Muscle layer of duodenum (tissue), 2 donors: ENCODE measurements around the gene CHIT1.

Source experiments
- H3K27ac ChIP-seq: one replicate; pipeline ENCODE4 v1.7.0; 2013; ENCODE audit warnings: mild to moderate bottlenecking, low read length
- H3K27me3 ChIP-seq: one replicate; pipeline ENCODE4 v1.7.0; 2013; ENCODE audit warnings: low read depth, mild to moderate bottlenecking, control low read depth, low read length
- H3K36me3 ChIP-seq, 2 donors: one replicate each; pipeline ENCODE4 v1.7.0; 2013; ENCODE audit warnings: low read length in 2 of 2, control low read depth in 1 of 2, mild to moderate bottlenecking in 1 of 2; ENCODE audit not compliant: insufficient read depth in 2 of 2, control insufficient read depth in 1 of 2
- H3K4me1 ChIP-seq, 2 donors: one replicate each; pipeline ENCODE4 v1.7.0; 2013; ENCODE audit warnings: low read length in 2 of 2, mild to moderate bottlenecking in 2 of 2, control low read depth in 1 of 2, moderate library complexity in 1 of 2; ENCODE audit not compliant: insufficient read depth in 2 of 2, control insufficient read depth in 1 of 2
- H3K4me3 ChIP-seq, 2 donors: one replicate each; pipeline ENCODE4 v1.7.0; 2013; ENCODE audit warnings: low read length in 2 of 2, low read depth in 1 of 2, mild to moderate bottlenecking in 1 of 2
- H3K9me3 ChIP-seq, 2 donors: one replicate each; pipeline ENCODE4 v1.7.0; 2013; ENCODE audit warnings: low read length in 2 of 2, control low read depth in 1 of 2, mild to moderate bottlenecking in 1 of 2; ENCODE audit not compliant: control insufficient read depth in 1 of 2
- donor health status: healthy.

Gene CHIT1

DNA sequence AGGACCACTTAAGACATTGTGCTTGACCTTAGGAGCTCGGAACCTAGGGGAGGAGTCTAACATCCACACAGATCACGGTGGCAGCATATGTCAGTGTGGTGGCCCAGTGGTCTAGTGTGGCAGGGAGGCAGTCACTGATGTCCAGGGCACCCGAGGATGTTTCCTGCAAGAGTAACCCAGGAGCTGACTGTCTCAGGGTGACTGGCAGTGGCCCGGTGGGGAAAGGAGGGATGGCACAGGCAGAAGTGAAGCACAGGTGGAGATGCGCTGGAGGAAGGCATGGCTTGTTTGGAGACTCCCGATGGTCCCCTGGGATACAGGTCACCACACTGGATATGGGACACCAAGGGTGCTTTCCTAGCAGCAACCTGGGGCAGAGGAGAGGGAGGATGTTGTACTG, 16.3 kb downstream of the CHIT1 start:
- H3K4me1 ChIP-seq = peaks cover 0 to 4% of the 10 kb centered on the region in 2 donors
- no peaks in the 10 kb centered on the region for H3K27me3 ChIP-seq
- no peaks in the 10 kb centered on the region for H3K36me3 ChIP-seq
- no peak overlapping the region for H3K27ac ChIP-seq
- H3K9me3 ChIP-seq = no peaks in the 10 kb centered on the region
- H3K4me3 ChIP-seq = no peak overlapping the region

- Histone ChIP-seq H3K27me3 (no peaks in the 10 kb centered on the region), H3K4me1 (peaks cover 0 to 4% of the 10 kb centered on the region in 2 donors), H3K36me3 (no peaks in the 10 kb centered on the region), H3K9me3 (no peaks in the 10 kb centered on the region), H3K4me3 (no peak overlapping the region), H3K27ac (no peak overlapping the region)
Measured at GRCh38 chr1:203211812-203212211, 17.7 kb downstream of the CHIT1 start.

DNA sequence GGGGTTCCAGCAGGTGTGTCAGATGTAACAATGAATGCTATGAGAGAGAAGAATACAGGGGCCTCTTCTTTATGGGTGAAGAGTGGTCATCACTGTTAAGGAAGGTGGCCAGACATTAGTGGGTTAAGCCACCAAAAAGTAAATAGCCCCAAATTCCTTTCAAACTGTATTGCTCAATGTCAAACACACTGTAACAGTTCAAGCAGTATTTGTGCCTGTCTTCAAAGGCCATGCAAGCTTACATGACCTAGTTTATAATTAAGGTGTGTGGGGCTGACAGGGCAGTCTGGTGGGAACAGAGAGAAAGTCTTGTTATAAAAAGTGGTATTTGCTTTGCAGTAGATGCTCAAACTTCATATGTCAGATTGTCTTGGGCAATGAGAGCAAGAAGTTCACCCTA, 18.5 kb downstream of the CHIT1 start:
- Histone ChIP-seq H3K4me1 (no peaks in the 10 kb centered on the region), H3K36me3 (no peaks in the 10 kb centered on the region), H3K9me3 (no peaks in the 10 kb centered on the region), H3K27me3 (no peaks in the 10 kb centered on the region), H3K4me3 (no peak overlapping the region), H3K27ac (no peak overlapping the region)

GRCh38 chr1:203210350-203210749, 19.1 kb downstream of the CHIT1 start:
- Histone ChIP-seq H3K27ac (no peak overlapping the region), H3K4me1 (no peaks in the 10 kb centered on the region), H3K4me3 (no peak overlapping the region), H3K27me3 (no peaks in the 10 kb centered on the region), H3K9me3 (no peaks in the 10 kb centered on the region), H3K36me3 (no peaks in the 10 kb centered on the region)

DNA sequence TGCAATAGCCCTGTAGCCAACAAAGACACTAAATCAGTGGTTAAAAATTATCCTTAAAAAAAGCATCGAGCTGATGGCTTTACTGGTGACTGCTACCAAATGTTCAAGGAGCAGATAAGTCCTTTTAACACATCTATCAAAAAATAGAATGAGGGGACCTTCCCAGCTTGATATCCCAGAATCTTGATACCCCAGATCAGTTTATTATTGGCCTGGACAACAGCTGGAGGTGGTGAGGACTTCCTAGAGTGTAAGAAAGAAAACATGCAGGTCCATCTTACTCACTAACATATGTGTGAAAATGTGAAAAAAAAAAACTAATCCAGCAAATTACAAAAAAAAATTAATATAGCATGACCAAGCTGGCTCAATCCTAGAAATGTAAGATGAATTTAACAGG, 21.3 kb downstream of the CHIT1 start:
- Histone ChIP-seq H3K27me3 (no peaks in the 10 kb centered on the region), H3K9me3 (no peaks in the 10 kb centered on the region), H3K4me3 (no peak overlapping the region), H3K36me3 (no peaks in the 10 kb centered on the region), H3K4me1 (no peaks in the 10 kb centered on the region), H3K27ac (no peak overlapping the region)

- Histone ChIP-seq H3K27me3 (no peaks in the 10 kb centered on the region), H3K4me3 (no peak overlapping the region), H3K27ac (no peak overlapping the region), H3K9me3 (no peaks in the 10 kb centered on the region), H3K4me1 (no peaks in the 10 kb centered on the region), H3K36me3 (no peaks in the 10 kb centered on the region)
Measured at GRCh38 chr1:203207751-203208150, 21.7 kb downstream of the CHIT1 start.

- no peaks in the 10 kb centered on the region for H3K36me3 ChIP-seq
- no peaks in the 10 kb centered on the region for H3K9me3 ChIP-seq
- H3K4me3 ChIP-seq = no peak overlapping the region
- H3K27me3 ChIP-seq = no peaks in the 10 kb centered on the region
- no peaks in the 10 kb centered on the region for H3K4me1 ChIP-seq
- H3K27ac ChIP-seq = no peak overlapping the region
Measured at GRCh38 chr1:203206129-203206687, 23.3 kb downstream of the CHIT1 start.

- no peaks in the 10 kb centered on the region for H3K36me3 ChIP-seq
- H3K9me3 ChIP-seq = no peaks in the 10 kb centered on the region
- H3K4me1 ChIP-seq = peaks cover 4 to 6% of the 10 kb centered on the region in 2 donors
- H3K4me3 ChIP-seq = no peak overlapping the region
- H3K27ac ChIP-seq = no peak overlapping the region
- no peaks in the 10 kb centered on the region for H3K27me3 ChIP-seq
Measured at GRCh38 chr1:203204756-203205155, 24.7 kb downstream of the CHIT1 start.

DNA sequence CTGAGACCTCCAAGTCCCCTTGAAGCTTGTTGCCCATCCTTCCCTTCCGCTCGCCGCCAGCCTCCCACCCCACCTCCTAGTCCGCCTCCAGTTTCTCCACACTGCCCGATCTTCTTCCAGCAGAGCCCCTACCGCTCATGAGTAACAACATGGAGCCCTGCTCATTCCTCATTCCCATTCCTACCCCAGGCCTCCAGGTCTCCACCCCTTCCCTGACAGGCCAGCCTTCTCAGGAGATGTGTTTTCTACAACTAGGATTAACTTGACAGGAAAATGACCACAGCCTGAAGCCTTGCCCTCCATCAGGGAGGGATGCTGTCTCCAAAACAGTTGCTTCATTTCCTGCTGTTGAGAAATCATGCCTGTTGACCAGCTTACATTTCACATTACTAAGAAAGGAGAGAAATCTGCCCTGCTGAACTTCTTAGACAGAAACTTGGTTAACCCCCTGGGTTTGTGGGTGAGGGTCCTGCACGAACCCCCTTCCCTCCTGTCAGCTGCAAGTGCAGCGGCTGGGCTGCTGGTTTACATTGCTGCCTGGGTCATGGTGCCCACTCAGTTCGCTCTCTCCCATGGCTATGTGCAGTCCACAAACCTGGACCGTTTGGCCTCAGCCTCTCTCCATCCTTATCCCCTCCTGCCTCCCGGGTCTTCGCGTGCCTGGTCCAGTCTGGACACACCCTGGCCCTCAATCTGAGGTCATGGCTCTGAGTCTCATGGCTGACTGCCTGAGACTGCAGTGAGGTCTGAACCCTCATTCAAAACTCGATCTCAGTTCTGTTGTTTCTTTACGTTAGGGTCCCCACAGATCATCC, 26.8 kb downstream of the CHIT1 start:
- H3K4me3 ChIP-seq = no peak overlapping the region
- H3K27me3 ChIP-seq = no peaks in the 10 kb centered on the region
- H3K27ac ChIP-seq = no peak overlapping the region
- peaks cover 6 to 7% of the 10 kb centered on the region in 2 donors for H3K4me1 ChIP-seq
- H3K9me3 ChIP-seq = no peaks in the 10 kb centered on the region
- H3K36me3 ChIP-seq = no peaks in the 10 kb centered on the region

- Histone ChIP-seq H3K4me1 (peaks cover 6 to 7% of the 10 kb centered on the region in 2 donors), H3K27me3 (no peaks in the 10 kb centered on the region), H3K36me3 (no peaks in the 10 kb centered on the region), H3K9me3 (no peaks in the 10 kb centered on the region), H3K27ac (no peak overlapping the region), H3K4me3 (no peak overlapping the region)
Measured at GRCh38 chr1:203201516-203202205, 27.8 kb downstream of the CHIT1 start.

GRCh38 chr1:203200916-203201315, 28.6 kb downstream of the CHIT1 start:
- no peaks in the 10 kb centered on the region for H3K27me3 ChIP-seq
- peaks cover 6 to 7% of the 10 kb centered on the region in 2 donors for H3K4me1 ChIP-seq
- no peaks in the 10 kb centered on the region for H3K9me3 ChIP-seq
- no peak overlapping the region for H3K4me3 ChIP-seq
- no peak overlapping the region for H3K27ac ChIP-seq
- no peaks in the 10 kb centered on the region for H3K36me3 ChIP-seq
